Measurements from ENCODE around the gene PODXL. TPM values are rescaled to one million over a fixed set of nuclear protein-coding genes. Genes with fewer than 3 reads are reported as not detected.

Gene PODXL
- total and polyA plus RNA-seq, 2 donors from 2014 or later: 114 to 150 TPM

- peaks cover 0 to 9% (median 8%) of the 10 kb centered on the region in 3 donors for H3K4me1 ChIP-seq (ENCODE audit: control insufficient read depth in 2 of 3, insufficient read depth in 2 of 3, low read depth in 1 of 3, low read length in 3 of 3)
- H3K27me3 ChIP-seq (ENCODE audit: control insufficient read depth, insufficient read depth, low read length): no peaks in the 10 kb centered on the region
- H3K36me3 ChIP-seq (ENCODE audit: control insufficient read depth in 2 of 3, insufficient read depth in 3 of 3, low read length in 3 of 3): no peaks in the 10 kb centered on the region
- intact Hi-C loops (cut with DNase I): no loop called here
- H3K9ac ChIP-seq (ENCODE audit: low read length in 3 of 3): peak overlapping the region in 2 of 3 donors; percentile 42 to 77
- TF ChIP-seq CTCF (IDR thresholded peaks at IDR 0.05; ENCODE audit: borderline replicate concordance, extremely low read depth, insufficient read depth): no peak
- peaks cover 0 to under 1% (median 0%) of the 10 kb centered on the region in 3 donors for H3K9me3 ChIP-seq (ENCODE audit: control insufficient read depth in 2 of 3, insufficient read depth in 1 of 3, low read length in 3 of 3)
- FAIRE-seq (no peak), DNase-seq (no peak)
- peak overlapping the region; percentile 39 to 69 (median 63) for H3K4me3 ChIP-seq (ENCODE audit: low read length in 3 of 3)
- H3K27ac ChIP-seq (ENCODE audit: low read depth in 2 of 2, low read length in 2 of 2): peak overlapping the region; percentile 70 to 71
Measured at GRCh38 chr7:131553931-131554330, 2.5 kb downstream of the PODXL start.

GRCh38 chr7:131552053-131552452 is 4.4 kb downstream of the PODXL start:
- no peaks in the 10 kb centered on the region for H3K27me3 ChIP-seq (ENCODE audit: control insufficient read depth, insufficient read depth, low read length)
- H3K4me1 ChIP-seq (ENCODE audit: control insufficient read depth in 2 of 3, insufficient read depth in 2 of 3, low read depth in 1 of 3, low read length in 3 of 3): peaks cover 0 to 3% (median 2%) of the 10 kb centered on the region in 3 donors
- peaks cover 0 to 3% (median 0%) of the 10 kb centered on the region in 3 donors for H3K9me3 ChIP-seq (ENCODE audit: control insufficient read depth in 2 of 3, insufficient read depth in 1 of 3, low read length in 3 of 3)
- peak overlapping the region in 2 of 3 donors; percentile 5 to 32 for H3K4me3 ChIP-seq (ENCODE audit: low read length in 3 of 3)
- no peak for TF ChIP-seq CTCF (IDR thresholded peaks at IDR 0.05; ENCODE audit: borderline replicate concordance, extremely low read depth, insufficient read depth)
- no peaks in the 10 kb centered on the region for H3K36me3 ChIP-seq (ENCODE audit: control insufficient read depth in 2 of 3, insufficient read depth in 3 of 3, low read length in 3 of 3)
- no peak for FAIRE-seq
- peak overlapping the region in 1 of 3 donors; percentile 77 for H3K9ac ChIP-seq (ENCODE audit: low read length in 3 of 3)
- DNase-seq: no peak
- no peak overlapping the region for H3K27ac ChIP-seq (ENCODE audit: low read depth in 2 of 2, low read length in 2 of 2)
- intact Hi-C loops (cut with DNase I): no loop called here

- intact Hi-C loops (cut with DNase I): no loop called here
- TF ChIP-seq CTCF (IDR thresholded peaks at IDR 0.05; ENCODE audit: borderline replicate concordance, extremely low read depth, insufficient read depth): no peak
- Histone ChIP-seq H3K27me3 (ENCODE audit: control insufficient read depth, insufficient read depth, low read length) (no peaks in the 10 kb centered on the region), H3K4me3 (ENCODE audit: low read length in 3 of 3) (no peak overlapping the region), H3K9ac (ENCODE audit: low read length in 3 of 3) (peak overlapping the region in 1 of 3 donors; percentile 19), H3K4me1 (ENCODE audit: control insufficient read depth in 2 of 3, insufficient read depth in 2 of 3, low read depth in 1 of 3, low read length in 3 of 3) (no peaks in the 10 kb centered on the region), H3K36me3 (ENCODE audit: control insufficient read depth in 2 of 3, insufficient read depth in 3 of 3, low read length in 3 of 3) (no peaks in the 10 kb centered on the region), H3K9me3 (ENCODE audit: control insufficient read depth in 2 of 3, insufficient read depth in 1 of 3, low read length in 3 of 3) (peaks cover 0 to 3% (median 0%) of the 10 kb centered on the region in 3 donors), H3K27ac (ENCODE audit: low read depth in 2 of 2, low read length in 2 of 2) (peak overlapping the region in 1 of 2 donors; percentile 32)
- DNase-seq (no peak), FAIRE-seq (no peak)
Measured at GRCh38 chr7:131550846-131551245, 5.6 kb downstream of the PODXL start.

- H3K4me1 ChIP-seq (ENCODE audit: control insufficient read depth in 2 of 3, insufficient read depth in 2 of 3, low read depth in 1 of 3, low read length in 3 of 3): no peaks in the 10 kb centered on the region
- H3K36me3 ChIP-seq (ENCODE audit: control insufficient read depth in 2 of 3, insufficient read depth in 3 of 3, low read length in 3 of 3): no peaks in the 10 kb centered on the region
- H3K9me3 ChIP-seq (ENCODE audit: control insufficient read depth in 2 of 3, insufficient read depth in 1 of 3, low read length in 3 of 3): peaks cover 0 to 3% (median 0%) of the 10 kb centered on the region in 3 donors
- no peaks in the 10 kb centered on the region for H3K27me3 ChIP-seq (ENCODE audit: control insufficient read depth, insufficient read depth, low read length)
- no peak overlapping the region for H3K9ac ChIP-seq (ENCODE audit: low read length in 3 of 3)
- peak overlapping the region in 1 of 3 donors; percentile 7 for H3K4me3 ChIP-seq (ENCODE audit: low read length in 3 of 3)
- TF ChIP-seq CTCF (IDR thresholded peaks at IDR 0.05; ENCODE audit: borderline replicate concordance, extremely low read depth, insufficient read depth): no peak
- peak in 1 of 5 donors; percentile 8 for DNase-seq
- FAIRE-seq: no peak
- intact Hi-C loops (cut with DNase I): no loop called here
- H3K27ac ChIP-seq (ENCODE audit: low read depth in 2 of 2, low read length in 2 of 2): peak overlapping the region in 1 of 2 donors; percentile 18
Measured at GRCh38 chr7:131548371-131548770, 8.1 kb downstream of the PODXL start.

All from kidney (tissue), 14 donors.